HG02610 (cell line): Measurements from ENCODE around the gene LRP1-AS.

ENCODE experiments used
- ATAC-seq: cut with Tn5 transposase; IDR thresholded peaks from one replicate; pipeline ENCODE4 v1.9.1; 2021; ENCODE audit warnings: mild to moderate bottlenecking, moderate library complexity; ENCODE audit not compliant: unreplicated experiment

The LRP1-AS gene

DNA sequence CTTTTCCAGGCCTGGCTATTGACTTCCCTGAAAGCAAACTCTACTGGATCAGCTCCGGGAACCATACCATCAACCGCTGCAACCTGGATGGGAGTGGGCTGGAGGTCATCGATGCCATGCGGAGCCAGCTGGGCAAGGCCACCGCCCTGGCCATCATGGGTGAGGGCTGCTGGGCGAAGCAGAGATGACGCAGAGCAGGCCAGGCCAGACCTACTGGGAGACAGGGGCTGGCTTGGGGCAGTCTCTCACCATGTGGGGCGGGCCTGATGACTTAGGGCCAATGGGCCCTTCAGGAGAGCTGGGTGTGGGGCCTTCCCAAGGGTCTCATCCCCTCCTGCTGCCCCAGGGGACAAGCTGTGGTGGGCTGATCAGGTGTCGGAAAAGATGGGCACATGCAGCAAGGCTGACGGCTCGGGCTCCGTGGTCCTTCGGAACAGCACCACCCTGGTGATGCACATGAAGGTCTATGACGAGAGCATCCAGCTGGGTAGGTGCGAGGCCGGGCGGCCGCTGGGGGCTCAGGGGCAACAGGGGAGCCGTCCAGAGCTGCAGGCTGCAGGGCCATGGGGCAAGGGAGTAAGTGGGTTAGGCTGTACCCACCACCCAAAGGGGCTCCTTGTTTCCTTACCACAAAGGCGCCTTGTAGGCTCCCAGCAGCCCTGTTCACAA is 33.0 kb upstream of the LRP1-AS start:
- no peak for ATAC-seq

DNA sequence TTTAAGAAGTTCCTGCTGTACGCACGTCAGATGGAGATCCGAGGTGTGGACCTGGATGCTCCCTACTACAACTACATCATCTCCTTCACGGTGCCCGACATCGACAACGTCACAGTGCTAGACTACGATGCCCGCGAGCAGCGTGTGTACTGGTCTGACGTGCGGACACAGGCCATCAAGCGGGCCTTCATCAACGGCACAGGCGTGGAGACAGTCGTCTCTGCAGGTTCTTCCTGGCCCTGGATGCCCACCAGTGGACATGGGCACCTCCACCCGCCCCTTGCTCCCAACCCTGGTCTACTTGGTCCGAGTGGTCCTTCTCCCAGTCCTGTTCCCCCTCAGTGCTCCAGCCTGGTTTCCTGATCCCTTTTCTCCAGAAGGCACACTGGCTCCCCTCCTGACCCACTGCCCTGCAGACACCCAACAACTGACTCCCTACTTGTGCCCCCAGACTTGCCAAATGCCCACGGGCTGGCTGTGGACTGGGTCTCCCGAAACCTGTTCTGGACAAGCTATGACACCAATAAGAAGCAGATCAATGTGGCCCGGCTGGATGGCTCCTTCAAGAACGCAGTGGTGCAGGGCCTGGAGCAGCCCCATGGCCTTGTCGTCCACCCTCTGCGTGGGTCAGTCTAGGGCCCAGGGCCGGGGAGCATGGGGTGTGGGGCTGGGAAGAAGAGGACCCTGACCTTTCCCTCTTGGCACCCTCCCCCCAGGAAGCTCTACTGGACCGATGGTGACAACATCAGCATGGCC is 32.1 kb upstream of the LRP1-AS start:
- ATAC-seq = no peak

DNA sequence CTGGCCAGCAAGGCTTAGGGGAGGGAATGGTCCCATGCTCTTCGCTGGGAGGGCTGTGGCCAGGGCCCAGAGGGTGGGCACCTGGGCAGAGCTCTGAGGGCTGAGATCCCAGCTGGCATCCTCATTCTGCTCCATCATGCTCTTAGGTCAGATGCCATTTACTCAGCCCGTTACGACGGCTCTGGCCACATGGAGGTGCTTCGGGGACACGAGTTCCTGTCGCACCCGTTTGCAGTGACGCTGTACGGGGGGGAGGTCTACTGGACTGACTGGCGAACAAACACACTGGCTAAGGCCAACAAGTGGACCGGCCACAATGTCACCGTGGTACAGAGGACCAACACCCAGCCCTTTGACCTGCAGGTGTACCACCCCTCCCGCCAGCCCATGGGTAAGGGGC is 30.8 kb upstream of the LRP1-AS start:
- no peak for ATAC-seq

DNA sequence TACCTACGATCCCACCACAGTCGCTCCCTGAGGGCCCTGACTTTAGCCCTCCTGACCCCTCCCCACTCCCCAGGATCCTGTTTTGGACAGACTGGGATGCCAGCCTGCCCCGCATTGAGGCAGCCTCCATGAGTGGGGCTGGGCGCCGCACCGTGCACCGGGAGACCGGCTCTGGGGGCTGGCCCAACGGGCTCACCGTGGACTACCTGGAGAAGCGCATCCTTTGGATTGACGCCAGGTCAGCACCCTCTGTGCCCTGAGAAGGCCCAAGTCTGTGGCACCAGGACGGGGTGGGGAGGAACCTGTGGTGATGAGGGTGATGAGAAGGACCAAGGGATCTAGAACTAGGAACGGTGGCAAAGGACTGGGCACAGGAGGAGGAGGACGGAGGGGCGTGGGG is 29.9 kb upstream of the LRP1-AS start:
- no peak for ATAC-seq

DNA sequence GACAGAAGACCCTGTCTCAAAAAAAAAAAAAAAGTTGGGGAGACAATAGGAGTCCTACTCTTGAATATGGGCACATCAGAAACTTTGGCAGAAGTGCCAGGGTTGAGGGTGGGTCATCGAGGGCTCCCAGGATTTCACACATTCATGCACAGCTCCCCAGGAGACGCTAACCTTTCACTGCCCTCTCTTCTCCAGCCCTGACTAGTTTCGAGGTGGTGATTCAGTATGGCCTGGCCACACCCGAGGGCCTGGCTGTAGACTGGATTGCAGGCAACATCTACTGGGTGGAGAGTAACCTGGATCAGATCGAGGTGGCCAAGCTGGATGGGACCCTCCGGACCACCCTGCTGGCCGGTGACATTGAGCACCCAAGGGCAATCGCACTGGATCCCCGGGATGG is 29.4 kb upstream of the LRP1-AS start:
- ATAC-seq = no peak

DNA sequence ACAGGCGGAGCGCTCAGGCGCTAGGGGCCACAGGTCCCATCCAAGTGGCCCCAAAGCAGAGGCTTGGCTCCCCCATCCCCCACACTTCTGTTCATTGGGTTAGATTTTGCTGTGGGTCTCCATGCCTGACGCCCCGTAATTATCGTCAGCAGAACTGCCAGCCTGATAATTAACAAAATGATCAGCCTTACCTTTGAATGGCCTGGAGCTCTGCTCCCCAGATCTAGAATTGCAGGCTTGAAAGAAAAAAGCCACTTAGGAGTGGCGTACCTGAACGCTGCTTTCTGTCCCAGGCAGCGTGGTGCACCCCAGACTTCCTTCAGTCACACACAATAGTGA is 28.7 kb upstream of the LRP1-AS start:
- ATAC-seq = no peak

DNA sequence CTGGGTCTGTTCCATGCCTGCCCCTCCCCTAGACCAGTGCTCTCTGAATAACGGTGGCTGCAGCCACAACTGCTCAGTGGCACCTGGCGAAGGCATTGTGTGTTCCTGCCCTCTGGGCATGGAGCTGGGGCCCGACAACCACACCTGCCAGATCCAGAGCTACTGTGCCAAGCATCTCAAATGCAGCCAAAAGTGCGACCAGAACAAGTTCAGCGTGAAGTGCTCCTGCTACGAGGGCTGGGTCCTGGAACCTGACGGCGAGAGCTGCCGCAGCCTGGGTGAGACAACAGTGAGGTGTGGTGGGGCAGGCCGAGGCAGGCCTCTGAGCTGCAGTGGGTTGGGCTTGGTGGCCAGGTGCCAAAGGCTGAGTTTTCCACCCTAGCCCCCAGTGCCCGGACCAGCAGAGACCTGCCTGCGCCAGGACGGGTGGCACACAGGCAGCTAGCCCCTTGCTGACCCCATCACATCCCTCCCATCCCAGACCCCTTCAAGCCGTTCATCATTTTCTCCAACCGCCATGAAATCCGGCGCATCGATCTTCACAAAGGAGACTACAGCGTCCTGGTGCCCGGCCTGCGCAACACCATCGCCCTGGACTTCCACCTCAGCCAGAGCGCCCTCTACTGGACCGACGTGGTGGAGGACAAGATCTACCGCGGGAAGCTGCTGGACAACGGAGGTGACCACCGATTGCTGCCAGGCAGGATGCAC is 28.2 kb upstream of the LRP1-AS start:
- no peak for ATAC-seq

DNA sequence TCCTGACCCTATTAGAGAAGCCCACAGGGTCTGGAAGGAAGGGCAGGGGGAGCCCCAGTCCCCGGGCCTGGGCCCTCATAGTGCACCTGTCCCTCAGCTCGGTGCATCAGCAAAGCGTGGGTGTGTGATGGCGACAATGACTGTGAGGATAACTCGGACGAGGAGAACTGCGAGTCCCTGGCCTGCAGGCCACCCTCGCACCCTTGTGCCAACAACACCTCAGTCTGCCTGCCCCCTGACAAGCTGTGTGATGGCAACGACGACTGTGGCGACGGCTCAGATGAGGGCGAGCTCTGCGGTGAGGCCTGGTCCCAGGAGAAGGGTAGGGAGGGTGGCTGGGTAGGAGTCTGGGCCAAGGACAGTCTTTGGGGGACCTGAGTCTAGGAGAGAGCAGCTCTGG is 26.3 kb upstream of the LRP1-AS start:
- ATAC-seq = no peak

DNA sequence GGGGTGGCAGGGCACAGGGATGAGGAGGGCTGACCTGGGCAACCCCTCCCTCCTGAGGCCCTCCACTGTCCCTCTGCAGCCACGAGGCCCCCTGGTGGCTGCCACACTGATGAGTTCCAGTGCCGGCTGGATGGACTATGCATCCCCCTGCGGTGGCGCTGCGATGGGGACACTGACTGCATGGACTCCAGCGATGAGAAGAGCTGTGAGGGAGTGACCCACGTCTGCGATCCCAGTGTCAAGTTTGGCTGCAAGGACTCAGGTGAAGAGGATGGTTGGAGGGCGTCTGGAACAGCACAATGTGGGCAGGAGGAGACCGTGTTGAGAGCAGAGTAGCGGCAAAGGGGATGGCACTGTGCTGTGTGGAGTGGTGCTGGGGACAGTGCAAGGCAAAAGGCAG is 25.7 kb upstream of the LRP1-AS start:
- no peak for ATAC-seq

DNA sequence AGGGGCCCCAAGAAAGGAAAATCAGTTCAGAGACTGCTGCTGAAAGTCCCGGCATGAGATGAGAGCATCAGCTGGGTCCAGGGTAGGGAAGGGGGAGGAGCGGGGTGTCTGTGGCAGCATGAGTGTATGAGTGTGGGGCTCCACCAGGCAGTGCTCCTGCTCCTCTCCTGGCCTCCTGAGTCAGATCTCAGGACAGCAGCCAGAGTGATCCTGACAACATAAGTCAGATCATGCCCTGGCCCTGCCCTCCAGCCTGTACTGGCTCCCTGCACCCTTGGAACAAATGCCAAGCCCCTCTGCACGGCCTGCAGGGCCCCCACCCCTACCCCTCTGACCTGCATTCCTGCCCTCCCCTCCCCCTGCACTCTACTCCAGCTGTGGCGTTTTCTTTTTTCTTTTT is 24.2 kb upstream of the LRP1-AS start:
- no peak for ATAC-seq

DNA sequence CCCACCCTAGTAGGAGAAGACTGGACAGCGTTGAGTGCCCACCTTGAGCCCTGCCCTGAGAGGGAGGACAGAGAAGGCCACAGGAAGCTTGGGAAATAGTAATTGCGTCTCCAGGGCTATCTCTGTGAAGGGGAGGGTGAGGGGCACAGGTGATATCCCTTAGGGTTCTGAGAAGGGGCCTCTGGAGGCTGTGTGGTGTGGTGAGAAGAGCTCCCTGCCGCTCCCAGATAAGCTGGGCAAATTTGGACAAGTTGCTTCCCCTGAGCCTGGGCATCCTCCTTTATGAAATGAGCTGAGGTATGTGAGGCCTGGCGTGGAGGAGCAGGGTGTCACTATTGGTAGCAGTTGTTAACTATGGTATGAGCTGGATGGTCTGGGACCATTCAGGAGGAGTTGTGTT is 23.5 kb upstream of the LRP1-AS start:
- ATAC-seq = no peak

DNA sequence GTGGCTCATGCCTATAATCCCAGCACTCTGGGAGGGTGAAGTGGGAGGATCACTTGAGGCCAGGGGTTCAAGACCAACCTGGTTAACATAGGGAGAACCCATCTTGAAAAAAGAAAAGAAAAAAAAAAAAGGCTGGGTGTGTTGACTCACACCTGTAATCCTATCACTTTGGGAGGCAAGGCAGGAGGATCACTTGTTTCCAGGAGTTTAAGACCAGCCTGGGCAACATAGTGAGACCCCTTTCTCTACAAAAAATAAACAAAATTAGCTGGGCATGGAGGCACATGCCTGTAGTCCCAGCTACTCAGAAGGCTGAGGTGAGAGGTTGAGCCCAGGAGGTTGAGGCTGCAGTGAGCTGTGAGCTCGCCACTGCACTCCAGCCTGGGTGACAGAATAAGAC is 23.0 kb upstream of the LRP1-AS start:
- ATAC-seq = no peak

DNA sequence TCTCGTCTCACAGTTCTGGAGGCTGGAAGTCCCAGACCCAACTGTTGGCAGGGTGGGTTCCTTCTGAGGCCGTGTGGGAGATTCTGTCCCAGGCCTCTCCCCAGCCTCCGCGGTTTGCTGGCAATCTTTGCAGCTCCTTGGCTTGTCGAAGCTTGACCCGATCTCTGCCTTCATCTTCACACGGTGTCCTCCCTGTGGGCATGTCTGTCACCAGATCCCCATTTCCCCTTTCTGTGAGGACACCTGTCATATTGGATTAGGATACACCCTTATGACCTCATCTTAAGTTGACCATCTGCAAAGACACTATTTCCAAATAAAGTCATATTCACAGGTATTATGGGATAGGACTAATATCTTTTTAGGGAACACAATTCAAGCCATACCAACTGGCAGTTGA is 22.6 kb upstream of the LRP1-AS start:
- ATAC-seq = no peak

DNA sequence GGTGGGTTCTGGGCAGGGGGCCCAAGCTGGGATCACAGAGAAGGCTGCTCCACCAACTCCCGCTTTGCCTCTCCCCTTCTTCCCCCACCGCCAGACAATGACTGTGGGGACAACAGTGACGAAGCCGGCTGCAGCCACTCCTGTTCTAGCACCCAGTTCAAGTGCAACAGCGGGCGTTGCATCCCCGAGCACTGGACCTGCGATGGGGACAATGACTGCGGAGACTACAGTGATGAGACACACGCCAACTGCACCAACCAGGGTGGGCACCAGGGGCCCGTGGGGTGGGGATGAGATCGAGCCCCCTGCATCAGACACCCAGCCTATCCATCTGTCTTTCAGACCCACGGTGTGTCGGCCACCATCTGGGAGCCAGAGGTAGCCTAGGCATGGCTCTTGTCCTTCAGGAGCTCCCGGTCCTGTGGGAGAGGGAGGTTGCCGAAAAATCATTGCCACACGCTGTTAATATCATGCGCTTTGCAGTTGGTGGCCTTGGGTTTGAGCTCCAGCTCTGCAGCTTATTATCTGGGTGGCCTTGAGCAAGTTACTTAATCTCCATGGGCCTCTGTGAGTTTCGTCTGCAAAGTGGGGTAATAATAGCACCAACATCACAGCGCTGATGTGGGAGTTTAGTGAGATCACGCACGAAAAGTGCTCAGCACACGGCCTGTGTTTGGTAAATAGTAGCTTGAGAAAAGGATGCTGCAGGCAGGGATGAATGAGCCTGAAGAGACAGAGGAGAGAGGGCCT is 21.8 kb upstream of the LRP1-AS start:
- no peak for ATAC-seq

DNA sequence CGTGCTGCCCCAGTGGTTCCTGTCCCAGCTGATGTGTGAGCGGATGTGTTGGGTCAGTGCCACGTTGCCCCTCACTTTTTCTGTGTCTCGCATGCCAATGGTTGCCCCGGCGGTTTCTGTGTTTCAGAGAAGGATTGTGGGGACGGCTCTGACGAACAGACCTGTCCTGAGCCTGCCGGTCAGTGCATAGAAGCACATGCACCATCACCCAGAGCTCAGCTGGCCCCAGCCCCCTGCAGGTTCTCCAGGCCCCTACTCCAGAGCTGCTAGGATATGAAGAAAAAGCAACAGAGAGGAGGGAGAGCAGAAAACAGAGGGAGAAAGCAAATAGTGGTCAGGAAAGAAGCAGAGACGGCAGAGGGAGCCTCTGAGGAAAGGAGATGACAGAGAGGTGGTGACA is 20.6 kb upstream of the LRP1-AS start:
- no peak for ATAC-seq

DNA sequence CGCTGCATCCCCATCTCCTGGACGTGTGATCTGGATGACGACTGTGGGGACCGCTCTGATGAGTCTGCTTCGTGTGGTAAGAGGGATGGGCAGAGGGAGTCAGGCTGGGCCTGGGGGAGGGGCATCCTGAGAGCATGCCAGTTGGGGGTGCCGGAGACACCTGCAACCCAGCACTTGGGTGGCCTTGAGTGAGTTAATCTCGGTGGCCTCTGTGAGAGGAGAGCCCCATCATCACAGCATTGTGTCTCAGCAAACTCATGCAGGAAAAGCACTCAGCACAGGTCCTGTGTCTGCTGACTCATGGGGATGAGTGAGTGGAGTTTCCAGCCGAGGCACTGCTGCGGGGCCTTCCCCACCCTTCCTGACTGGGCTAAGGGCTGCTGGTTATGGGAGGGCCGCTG is 19.6 kb upstream of the LRP1-AS start:
- ATAC-seq = peak; percentile 60

DNA sequence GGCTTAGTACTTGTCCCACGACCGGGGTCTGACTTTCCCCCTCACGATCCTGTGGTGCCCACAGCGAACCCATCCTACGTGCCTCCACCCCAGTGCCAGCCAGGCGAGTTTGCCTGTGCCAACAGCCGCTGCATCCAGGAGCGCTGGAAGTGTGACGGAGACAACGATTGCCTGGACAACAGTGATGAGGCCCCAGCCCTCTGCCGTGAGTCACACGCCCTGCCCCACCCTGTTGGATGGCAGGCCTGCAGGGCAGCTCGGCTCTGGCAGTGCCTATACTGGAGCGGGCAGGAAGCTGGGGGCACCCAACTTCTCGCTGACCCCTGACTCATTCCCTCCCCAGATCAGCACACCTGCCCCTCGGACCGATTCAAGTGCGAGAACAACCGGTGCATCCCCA is 18.3 kb upstream of the LRP1-AS start:
- ATAC-seq = no peak

DNA sequence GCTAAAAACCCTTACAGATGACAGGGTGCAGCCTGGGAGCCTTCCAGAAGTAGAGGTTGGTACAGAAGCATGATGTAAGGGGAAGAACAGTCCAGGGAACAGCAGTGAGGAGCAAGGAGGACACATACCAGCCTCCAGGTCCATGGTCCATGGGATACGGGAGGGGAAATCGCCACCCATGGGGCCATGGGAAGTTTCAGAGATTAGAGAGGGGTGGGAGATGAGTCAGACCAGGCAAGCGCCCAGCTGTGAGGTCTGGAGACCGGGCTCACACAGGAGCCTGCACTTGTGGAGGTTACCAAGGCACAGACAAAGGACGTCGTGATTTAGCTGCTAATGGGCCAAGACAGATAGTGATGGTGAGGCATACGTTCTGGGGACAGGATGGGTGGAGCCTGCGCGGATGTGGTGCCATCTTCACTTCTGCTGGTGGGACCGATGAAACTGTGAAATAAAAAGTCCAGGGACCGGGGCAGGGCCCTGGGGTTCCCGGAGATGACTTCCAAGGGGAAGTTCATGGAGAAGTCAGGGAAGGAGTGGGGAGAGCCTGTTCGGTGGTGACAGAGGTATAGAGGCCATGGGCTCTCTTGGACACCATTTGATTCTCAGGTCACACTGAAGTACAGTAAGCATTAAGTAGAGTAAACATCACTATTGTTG is 17.7 kb upstream of the LRP1-AS start:
- ATAC-seq = no peak

DNA sequence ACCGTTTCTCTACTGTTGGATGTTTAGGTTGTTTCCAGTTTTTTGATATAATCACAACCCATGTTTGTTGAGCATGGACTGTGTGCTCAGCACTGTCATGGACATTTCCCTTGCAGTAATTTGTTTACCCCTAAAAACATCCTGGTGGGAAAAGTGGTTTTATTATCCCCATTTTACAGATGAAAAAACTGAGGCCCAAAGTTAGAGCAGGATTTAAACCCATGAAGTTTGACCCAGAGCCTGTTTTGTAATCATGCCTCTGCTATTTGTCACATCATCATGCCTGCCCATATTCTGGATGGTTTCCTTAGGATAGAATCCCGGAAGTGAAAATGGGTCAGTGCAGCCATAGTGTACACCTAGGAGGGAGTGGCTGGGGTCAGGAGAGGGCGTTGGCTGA is 17.0 kb upstream of the LRP1-AS start:
- no peak for ATAC-seq

DNA sequence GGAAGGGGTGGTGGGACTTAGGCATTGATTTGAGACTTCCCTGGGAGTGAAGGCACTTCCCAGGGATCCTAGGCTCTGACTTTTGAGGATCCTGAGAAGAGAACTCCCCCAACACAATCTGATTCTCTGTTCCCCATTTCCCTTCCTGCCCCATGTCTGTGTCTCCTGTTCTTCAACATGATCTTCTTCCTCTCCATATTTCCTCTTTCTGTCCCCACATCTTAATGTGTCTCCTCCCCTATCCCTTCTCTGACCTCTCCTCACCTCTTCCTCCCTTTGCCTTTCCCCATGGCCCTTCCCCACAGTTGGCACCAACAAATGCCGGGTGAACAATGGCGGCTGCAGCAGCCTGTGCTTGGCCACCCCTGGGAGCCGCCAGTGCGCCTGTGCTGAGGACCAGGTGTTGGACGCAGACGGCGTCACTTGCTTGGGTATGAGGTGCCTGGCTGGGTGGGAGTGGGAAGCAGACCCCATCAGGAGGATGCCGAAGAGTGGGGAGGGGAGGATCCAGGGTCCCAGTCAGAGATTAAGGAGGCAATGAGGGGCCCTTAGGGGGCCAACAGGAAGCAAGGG is 15.2 kb upstream of the LRP1-AS start:
- ATAC-seq = no peak

DNA sequence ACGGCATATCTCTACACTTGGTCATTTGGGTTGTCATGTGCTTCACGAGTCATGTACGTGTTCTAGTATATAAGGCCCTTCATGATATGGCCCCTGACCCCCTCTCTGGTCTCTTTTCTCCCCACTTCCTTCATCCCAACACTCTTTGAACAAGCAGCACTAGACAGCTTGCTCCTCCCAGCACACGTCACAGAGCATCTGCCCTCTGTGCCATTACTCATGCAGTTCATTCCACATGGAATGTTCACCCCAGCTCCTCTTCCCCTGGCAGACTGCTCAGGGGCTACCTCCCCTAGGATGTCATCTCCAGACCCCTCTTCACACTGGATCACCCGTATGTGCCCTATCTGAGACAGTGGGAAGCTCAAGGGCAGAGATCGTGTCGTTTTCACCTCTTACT is 14.1 kb upstream of the LRP1-AS start:
- ATAC-seq = no peak
